GM18909 (cell line): ENCODE data around the gene GJB5.

Experiments used
- ATAC-seq: cut with Tn5 transposase; IDR thresholded peaks from one replicate; pipeline ENCODE4 v1.9.1; 2021; ENCODE audit warnings: mild to moderate bottlenecking; ENCODE audit not compliant: unreplicated experiment, poor library complexity

GJB5 gene

DNA sequence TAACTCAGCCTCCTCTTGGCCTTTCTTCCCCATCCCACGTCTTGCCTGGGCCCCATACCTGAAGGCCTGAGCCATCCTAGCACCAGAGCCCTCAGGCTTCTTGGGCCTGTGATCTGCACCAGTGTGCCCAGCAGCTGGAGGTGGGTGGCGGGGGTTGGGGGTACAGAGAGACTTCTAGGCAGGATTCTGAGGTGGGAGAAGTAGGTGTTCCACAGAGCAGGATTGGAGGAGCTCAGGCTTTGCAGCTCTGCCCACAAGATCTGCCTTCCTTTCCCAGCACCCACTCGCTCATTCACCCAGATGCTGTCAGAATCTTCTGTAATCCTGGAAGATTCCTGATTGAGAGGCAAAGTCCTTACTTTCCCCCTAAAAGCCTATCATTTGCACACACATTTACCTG, 10.0 kb upstream of the GJB5 start:
- no peak for ATAC-seq

DNA sequence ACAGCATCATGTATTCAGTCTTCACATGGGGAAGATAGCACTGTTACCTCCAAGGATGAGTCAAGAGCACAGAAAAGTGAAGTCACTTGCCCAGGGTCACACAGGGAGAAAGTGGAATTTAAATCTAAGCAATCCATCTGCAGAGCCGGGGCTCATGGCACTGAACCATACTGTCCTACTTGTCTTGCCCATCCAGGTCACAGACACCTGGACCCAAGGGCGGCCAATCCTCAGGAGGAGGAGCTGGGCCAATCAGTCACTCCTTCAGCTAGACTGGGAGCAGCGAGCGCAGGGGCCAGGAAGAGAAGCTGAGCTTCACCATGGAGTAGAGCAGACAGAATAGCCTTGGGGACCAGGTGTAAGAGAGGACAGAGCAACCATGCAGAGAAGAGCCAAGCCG, 9.2 kb upstream of the GJB5 start:
- ATAC-seq: no peak

DNA sequence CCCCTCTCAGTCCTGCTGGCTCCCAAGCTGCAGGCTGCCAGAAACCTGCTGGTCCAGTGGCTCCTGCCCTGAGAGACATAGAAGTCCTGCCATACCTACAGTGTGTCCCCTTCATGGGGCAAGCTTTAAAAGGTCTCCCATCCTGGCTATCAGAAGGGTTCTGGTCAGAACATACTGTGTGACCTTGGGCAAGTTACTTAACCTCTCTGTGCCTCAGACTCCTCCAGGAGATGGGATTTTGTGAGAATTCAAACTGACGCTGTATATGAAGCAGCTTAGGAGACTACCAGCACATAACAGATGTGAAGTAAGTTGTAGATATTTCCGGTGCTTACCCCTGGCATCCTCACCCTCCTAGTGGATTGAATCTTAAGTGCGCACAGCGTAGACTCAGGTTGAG, 8.7 kb upstream of the GJB5 start:
- ATAC-seq: no peak

DNA sequence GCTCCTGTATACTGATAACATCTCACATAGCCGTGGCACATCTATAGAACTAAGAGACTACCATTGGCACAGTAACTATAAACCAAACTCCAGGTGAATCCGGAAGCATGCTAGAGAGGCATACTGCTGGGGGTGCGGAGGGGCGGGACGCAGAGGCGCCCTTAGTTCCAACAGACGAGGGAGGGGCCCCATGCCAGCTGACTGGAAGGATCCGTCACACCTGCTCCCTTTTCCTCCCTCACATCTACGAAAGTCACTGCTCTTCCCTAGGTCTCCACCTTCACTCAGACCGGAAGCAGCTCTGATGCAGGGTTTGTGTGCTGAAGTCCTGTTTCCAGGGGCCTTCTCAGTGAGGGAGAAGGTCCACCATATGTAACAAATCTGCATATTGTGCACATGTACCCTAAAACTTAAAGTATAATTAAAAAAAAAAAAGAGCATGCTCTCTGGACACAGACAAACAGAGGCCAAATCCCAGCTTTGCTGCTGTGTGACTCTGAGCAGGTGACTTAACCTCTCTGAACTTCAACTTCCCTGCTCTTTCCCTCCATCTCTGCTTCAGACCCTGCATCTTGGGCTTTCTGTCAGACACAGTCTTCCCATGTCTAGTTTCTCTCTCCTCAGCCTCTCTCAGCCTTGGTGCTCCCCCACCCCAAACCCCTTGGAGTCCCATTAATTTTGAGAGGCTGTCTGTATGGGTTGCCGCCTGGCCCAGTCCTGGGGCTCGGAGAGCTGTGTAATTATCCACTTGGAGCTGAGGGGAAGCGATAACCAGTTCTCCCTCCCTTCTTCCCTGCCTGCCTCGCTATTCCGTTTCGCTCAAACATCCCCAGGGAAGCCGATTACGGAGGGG, 7.8 kb upstream of the GJB5 start:
- no peak for ATAC-seq

DNA sequence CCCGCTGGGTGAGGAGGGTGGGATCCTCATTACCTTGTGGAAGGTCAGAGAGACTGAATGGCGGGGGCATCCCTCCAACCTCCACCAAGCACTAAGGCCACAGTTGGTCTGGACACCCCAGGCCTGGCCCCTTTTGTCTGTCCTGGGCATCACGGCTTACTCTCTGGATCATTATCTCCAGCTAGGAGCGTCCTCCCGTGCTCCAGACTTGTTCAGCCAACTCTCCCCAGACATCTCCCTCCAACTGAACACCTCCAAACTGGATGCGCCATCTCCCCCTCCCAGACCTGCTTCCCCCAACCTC, 7.3 kb upstream of the GJB5 start:
- no peak for ATAC-seq

DNA sequence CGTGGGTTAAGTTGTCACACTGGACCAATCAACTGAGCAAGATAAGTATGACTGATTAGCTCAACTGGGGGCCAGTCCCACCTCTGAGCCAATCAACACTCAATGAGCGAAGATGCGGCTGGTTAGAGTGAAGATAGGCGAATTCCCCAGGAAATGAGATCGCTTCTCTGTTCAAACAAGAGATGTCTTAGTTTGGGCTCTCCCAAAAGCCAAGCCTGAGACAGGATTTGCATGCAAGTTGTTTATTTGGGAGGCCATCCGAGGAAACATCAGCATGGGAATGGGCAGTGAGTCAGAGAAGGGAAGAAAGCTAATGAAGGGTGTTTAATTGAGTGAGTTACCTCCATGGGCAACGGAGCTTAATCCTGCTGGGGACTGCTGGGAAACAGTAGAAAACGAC, 4.9 kb upstream of the GJB5 start:
- no peak for ATAC-seq

DNA sequence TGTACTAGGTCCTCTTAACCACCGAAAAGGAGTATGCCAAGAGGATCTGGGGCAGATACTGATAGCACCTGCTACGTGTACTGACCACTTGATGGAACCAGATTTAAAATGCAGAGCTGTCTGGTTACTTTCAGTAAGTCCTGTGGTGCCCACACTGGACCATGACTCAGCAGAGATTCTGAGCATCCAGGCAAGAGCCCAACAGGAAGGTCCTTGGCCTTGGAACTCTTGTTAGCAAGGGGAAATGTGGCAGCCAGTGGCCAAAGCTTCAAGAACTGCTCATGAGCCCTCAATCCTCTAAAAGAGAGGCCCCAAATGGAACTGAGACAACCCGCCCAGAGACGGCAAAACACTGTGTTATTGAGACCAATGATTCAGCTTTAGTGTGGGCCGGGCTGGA, 4.2 kb upstream of the GJB5 start:
- ATAC-seq: no peak

DNA sequence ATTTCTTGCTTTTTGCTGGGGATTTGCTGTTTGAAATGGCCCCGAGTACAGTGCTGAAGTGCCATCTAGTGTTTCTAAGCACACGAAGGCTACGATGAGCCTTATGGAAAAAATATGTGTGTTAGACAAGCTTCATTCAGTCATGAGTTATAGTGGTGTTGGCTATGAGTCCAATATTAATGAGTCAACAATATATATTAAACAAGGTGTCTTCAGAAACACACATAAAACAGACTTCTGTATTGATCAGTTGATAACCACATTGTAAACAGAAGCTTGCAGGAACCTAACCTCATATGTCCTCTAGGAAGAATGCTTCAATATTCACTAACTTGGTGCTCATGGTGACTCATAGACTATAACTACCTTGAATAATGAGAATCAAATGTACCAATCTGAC, 1.7 kb upstream of the GJB5 start:
- ATAC-seq: no peak

DNA sequence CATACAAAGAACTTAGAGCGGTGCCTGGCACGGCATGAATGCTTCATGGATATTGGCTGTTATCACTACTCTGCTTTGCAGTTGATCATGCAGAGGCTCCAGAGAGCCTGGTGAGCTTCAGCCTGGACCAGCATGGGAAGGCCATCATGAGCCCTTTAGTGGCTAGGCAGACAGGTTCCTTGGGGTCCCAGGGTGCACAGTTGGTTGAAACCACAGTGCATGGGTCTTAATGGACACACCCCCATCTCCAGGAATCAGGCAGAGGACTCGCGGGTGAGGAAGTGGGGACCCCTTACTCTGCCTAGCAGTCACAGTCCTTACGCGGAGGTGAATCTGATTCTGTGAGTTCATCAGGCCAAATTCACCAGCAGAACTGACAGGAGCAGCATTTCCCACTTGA, 1.1 kb downstream of the GJB5 start:
- no peak for ATAC-seq

DNA sequence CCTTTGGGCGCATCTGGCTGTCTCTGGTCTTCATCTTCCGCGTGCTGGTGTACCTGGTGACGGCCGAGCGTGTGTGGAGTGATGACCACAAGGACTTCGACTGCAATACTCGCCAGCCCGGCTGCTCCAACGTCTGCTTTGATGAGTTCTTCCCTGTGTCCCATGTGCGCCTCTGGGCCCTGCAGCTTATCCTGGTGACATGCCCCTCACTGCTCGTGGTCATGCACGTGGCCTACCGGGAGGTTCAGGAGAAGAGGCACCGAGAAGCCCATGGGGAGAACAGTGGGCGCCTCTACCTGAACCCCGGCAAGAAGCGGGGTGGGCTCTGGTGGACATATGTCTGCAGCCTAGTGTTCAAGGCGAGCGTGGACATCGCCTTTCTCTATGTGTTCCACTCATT, 2.5 kb downstream of the GJB5 start:
- ATAC-seq: no peak

DNA sequence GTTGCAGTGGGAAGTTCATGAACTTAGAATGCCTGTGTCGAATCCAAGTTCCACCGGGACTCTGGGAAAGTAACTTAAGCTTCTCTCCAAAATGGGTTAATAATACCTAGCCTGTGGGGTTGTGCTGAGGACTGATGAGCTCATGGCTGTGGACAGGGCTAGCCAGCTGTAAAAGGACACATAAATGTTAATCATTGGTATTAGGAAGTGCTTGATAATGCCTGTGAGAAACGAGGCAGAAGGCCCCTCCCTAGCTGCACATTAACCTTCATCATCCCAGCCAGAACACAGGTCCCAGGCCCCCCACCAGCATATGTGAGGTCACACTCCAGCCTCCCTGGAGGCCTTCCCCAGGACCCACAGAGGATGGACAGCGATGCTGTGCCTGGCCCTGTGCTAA, 3.9 kb downstream of the GJB5 start:
- no peak for ATAC-seq

DNA sequence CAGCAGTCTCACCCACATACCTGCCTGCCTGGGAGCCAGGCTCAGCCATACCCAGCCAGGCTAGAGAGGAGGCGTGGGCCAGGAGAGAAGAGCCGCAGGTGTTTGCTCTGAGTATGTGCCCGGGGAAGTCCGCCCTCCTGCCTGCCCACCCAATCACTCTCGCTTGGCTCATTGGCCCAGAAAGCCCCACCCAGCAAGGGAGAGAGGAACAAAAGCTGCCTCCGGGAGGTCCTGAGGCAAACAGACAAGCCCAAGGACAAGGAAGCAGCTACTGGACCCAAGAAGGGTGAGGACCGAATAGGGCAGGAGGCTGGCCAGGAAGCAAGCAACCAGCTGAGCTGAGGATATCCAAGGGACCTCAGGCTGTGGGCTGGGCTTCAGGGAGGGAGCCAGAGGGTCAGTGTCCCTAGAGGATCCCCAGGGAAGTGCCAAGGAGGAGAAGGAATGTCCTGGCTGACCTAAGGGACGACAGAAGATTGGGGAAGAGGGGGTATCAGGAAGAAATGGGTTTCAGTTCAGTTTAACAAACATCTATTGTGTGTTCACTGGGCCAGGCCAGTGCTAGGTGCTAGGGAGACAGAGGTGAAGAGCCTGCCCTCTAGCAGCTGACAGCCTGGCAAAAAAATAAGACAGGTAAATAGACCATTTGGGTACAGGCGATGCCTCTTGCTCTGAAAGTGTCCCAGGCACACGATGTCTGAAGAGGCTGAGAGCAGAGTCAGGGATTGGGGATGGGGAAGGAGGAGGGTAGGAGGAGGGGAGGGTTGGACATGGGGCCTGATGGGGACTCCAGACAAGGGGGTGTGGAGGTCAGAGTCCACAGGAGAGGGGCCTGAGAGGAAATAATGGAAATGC, 4.9 kb downstream of the GJB5 start, which contains the start of gene GJB4:
GJB4 (plus strand) TSS at position 238 of the 855 bp plus-strand sequence. CDS start 1,515 bp downstream, outside the sequence.
- no peak for ATAC-seq

DNA sequence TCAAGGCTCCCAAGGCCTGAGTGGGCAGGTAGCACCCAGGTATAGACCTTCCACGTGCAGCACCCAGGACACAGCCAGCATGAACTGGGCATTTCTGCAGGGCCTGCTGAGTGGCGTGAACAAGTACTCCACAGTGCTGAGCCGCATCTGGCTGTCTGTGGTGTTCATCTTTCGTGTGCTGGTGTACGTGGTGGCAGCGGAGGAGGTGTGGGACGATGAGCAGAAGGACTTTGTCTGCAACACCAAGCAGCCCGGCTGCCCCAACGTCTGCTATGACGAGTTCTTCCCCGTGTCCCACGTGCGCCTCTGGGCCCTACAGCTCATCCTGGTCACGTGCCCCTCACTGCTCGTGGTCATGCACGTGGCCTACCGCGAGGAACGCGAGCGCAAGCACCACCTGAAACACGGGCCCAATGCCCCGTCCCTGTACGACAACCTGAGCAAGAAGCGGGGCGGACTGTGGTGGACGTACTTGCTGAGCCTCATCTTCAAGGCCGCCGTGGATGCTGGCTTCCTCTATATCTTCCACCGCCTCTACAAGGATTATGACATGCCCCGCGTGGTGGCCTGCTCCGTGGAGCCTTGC, 6.4 kb downstream of the GJB5 start:
- ATAC-seq: no peak

DNA sequence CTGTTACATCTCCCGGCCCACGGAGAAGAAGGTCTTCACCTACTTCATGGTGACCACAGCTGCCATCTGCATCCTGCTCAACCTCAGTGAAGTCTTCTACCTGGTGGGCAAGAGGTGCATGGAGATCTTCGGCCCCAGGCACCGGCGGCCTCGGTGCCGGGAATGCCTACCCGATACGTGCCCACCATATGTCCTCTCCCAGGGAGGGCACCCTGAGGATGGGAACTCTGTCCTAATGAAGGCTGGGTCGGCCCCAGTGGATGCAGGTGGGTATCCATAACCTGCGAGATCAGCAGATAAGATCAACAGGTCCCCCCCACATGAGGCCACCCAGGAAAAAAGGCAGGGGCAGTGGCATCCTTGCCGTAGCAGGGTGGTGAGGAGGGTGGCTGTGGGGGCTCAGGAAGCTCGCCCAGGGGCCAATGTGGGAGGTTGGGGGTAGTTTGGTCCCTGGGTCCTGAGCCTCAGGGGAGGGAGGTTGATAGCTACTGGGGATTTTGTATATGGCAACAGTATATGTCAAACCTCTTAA, 7.0 kb downstream of the GJB5 start:
- no peak for ATAC-seq

DNA sequence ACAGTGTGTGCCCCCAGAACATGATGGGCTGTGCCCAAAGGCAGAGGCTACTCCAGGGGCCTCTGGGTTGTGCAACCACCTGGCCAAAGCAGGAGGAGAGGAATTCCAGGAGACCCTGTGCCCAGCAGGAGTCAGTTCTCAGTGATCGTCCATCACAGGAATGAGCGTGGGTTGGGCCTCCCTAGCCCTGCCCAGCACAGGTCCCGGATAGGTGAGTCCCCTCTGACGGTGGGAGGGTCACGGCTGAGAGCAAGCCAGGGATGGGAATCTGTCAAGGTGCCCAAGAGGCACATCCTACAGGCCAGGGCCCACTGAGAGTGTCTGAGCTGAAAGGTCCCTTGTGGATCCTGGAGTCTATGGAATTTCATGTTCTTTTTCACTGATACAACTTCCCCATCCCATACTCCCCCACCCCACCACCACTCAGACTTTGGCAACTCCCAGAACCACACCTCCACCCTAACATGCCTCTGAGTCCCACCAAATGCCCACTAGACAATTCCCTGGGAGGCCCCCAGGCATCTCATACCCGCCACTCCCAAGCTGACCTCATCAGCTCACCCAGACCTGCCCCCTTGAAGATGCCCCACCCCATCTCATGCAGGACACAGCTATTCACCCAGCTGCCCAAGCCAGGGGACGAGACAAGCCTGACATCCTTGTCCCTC, 7.8 kb downstream of the GJB5 start:
- no peak for ATAC-seq

DNA sequence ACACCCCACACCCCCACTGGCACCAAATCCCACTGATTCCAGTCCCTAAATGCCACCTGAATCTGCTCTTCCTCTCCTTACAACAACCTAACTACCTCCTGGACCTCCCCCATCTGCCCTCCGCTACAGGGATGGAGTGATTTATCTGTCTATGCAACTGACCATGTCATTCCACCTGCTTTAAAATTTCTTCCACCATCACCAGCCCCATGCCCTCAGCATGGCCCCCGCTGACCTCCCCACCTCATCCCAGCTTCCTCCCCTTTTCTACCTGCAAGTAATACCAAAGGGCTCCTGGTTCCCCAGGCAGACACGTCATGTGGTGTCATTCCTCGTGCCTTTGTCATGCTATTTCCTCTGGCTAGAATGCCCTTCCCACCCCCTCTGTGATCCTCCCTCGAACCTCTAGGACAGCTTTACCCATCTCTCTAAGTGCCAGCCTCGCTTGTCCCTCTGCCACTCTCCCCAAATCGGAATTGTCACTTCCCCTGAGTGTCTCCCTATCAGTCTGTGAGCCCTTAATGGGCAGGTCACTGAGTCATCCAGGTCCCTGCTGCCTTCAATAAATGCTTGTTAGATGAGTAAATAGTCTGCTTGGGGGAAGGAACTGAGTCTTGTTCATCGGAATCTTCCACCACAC, 8.4 kb downstream of the GJB5 start:
- no peak for ATAC-seq

DNA sequence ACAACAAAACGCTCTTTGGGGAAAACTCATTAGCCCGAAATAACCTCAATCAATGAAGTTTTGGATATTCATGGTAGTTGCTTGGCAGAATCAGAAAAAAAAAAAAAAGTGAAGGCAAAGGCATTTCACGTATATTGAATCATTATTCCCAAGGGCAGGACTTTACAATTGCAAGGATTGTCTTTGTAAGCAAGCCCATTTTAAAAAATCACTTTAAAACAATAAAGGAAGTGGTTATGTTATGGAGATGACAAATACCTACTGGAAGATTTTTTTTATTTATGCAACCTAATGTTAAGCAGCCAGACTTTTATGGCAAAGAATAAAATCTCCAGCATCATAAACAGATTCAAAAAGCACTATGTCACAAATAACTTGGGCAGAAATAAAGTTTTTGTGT, 14.0 kb downstream of the GJB5 start:
- no peak for ATAC-seq

DNA sequence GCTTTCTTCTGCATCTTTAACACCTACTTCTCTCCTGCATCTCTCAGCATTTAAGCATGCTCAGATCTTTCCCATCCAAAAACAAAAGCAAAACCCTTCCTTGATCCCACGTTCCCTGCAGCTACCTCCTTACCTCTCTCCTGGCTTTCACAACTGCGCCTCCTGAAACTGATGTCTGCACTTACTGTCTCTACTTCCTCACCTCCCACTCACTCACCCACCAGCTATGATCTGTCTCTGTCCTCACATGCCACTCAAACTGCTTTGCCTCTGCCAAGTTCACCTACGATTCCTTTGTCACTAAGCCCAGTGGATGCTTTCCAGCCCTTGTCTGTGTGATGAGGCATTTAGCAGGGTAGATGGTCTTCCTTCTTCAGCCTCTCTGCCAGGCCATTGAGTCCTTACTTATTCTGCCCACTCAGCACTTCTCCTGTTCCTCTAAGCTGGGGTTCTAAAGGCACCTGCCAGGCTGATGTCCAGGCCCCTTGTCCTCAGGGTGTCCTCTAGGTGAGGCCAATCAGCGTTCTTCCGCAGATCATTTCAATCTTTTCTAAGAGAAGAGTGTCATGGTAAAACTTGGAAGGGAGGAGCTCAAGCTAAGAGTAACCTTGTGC, 16.2 kb downstream of the GJB5 start:
- no peak for ATAC-seq

DNA sequence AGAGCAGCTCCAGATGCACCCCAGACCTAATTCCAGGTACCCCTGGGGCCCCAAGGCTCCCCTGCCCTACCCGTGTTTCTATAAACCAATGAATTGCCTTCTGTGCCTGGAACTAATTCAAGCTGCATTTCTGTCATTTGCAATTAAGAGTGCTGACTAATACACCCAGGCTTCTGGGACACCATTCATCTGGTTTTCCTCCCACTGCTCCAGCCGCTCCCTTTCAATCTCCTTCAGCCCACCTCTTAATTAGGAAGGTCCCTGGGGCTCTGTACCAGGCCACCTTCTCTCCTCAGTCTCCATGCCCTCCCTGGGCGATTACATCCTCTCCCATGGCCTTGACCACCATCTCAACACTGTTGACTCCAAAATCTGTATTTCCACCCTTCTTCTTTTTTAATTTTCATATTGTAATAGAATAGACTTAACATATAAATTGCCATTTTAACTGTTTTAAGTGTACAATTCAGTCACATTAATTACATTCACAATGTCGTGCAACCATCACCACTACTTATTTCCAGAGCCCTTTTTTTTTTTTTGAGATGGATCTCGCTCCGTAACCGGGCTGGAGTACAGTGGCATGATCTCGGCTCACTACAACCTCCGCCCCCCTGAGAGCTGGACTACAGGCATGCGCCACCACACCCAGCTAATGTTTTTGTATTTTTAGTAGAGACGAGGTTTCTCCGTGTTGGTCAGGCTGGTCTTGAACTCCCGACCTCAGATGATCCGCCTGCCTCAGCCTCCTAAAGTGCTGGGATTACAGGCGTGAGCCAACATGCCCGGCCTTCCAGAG, 16.9 kb downstream of the GJB5 start:
- ATAC-seq: no peak
